Measurements from ENCODE around the gene TNIP2.

GRCh38 chr4:2790583-2791517 is 34.7 kb upstream of the TNIP2 start:
- no peak for TF ChIP-seq CTCF (IDR thresholded peaks at IDR 0.05)
- no peak for TF ChIP-seq POLR2A (IDR thresholded peaks at IDR 0.05)

All from lower leg skin (tissue), 3 donors.